ENCODE results near the gene BCL2L13.
"Not testable (repeated sequence)": the region's sequence is repeated elsewhere in the genome, so short reads cannot be mapped to it uniquely, and the experiment has no call there.

The BCL2L13 gene

GRCh38 chr22:17764852-17765251 lies 126.3 kb downstream of the BCL2L13 start:
- DNase-seq: not testable (repeated sequence)

- peak; percentile 74 to 75 for DNase-seq
Observed at GRCh38 chr22:17767233-17768065, 128.9 kb downstream of the BCL2L13 start.

GRCh38 chr22:17769013-17769715 lies 130.6 kb downstream of the BCL2L13 start:
- no peak for DNase-seq

GRCh38 chr22:17769716-17770082 lies 131.1 kb downstream of the BCL2L13 start:
- DNase-seq: no peak

GRCh38 chr22:17770180-17771077 lies 131.9 kb downstream of the BCL2L13 start:
- DNase-seq: no peak

- DNase-seq: no peak
Observed at GRCh38 chr22:17772249-17772957, 133.8 kb downstream of the BCL2L13 start.

- DNase-seq: no peak
Observed at GRCh38 chr22:17772958-17773605, 134.5 kb downstream of the BCL2L13 start.

GRCh38 chr22:17773606-17774205 lies 135.1 kb downstream of the BCL2L13 start:
- peak; percentile 77 to 81 for DNase-seq

GRCh38 chr22:17774206-17774925 lies 135.8 kb downstream of the BCL2L13 start, which contains the start of gene BID:
BID (minus strand) TSS chr22:17774469; CDS start chr22:17750116, 24,353 bp downstream.
- DNase-seq: peak in 1 of 2 experiments; percentile 50

GRCh38 chr22:17774926-17775685 lies 136.5 kb downstream of the BCL2L13 start:
- peak in 1 of 2 experiments; percentile 43 for DNase-seq

- DNase-seq: no peak
Observed at GRCh38 chr22:17775781-17776465, 137.4 kb downstream of the BCL2L13 start.

- peak; percentile 76 to 79 for DNase-seq
Observed at GRCh38 chr22:17777005-17777716, 138.6 kb downstream of the BCL2L13 start.

- no peak for DNase-seq
Observed at GRCh38 chr22:17777717-17778044, 139.1 kb downstream of the BCL2L13 start.

GRCh38 chr22:17778412-17778976 lies 139.9 kb downstream of the BCL2L13 start:
- DNase-seq: no peak

- DNase-seq: peak in 1 of 2 experiments; percentile 40
Observed at GRCh38 chr22:17779286-17780115, 140.9 kb downstream of the BCL2L13 start.

GRCh38 chr22:17780116-17780740 lies 141.7 kb downstream of the BCL2L13 start:
- DNase-seq: no peak
